ENCODE results near the gene SLC22A16.
"Not testable (repeated sequence)": the region's sequence is repeated elsewhere in the genome, so short reads cannot be mapped to it uniquely, and the experiment has no call there.

The SLC22A16 gene

DNA sequence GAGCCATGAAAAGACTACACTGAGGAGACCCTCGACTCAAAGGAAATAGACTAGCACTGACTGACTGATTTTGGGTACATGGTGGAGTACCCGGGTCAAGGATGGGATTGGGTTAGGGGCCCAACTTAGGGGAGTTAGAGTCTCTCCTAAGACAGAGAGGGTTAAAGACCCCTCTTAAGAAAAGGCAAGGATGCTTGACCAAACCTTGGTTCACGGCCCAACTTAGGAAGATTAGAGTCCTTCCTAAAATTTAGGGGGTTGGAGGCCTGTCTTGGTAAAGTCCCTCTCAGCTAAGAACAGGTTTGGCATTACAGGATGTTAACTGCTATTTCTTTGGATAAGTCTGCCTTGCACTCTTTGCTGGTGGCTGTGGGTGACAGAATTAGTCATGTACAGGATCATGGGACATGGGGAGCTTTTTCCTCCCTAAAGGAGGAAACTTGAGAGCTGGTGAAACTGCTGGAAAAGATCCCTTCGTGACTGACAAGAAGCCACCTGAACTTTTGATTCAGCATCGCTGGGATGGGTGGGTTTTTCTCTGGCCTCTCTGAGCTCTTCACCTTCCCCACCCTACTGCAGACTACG, 12.3 kb upstream of the SLC22A16 start:
- DNase-seq, result no peak

- DNase-seq, result not testable (repeated sequence)
Measured at GRCh38 chr6:110487968-110488381, 11.6 kb upstream of the SLC22A16 start.

- no peak for DNase-seq
Measured at GRCh38 chr6:110486756-110487155, 10.3 kb upstream of the SLC22A16 start.

GRCh38 chr6:110485491-110485890, 9.1 kb upstream of the SLC22A16 start:
- DNase-seq, result no peak

- no peak for DNase-seq
Measured at GRCh38 chr6:110484321-110484720, 7.9 kb upstream of the SLC22A16 start.

GRCh38 chr6:110482774-110483400, 6.5 kb upstream of the SLC22A16 start:
- DNase-seq, result no peak

- no peak for DNase-seq
Measured at GRCh38 chr6:110481081-110481480, 4.7 kb upstream of the SLC22A16 start.

- DNase-seq, result no peak
Measured at GRCh38 chr6:110475066-110475653, 1.3 kb downstream of the SLC22A16 start.

- DNase-seq, result no peak
Measured at GRCh38 chr6:110474500-110474899, 1.9 kb downstream of the SLC22A16 start.

GRCh38 chr6:110472739-110473138, 3.7 kb downstream of the SLC22A16 start:
- DNase-seq, result no peak

DNA sequence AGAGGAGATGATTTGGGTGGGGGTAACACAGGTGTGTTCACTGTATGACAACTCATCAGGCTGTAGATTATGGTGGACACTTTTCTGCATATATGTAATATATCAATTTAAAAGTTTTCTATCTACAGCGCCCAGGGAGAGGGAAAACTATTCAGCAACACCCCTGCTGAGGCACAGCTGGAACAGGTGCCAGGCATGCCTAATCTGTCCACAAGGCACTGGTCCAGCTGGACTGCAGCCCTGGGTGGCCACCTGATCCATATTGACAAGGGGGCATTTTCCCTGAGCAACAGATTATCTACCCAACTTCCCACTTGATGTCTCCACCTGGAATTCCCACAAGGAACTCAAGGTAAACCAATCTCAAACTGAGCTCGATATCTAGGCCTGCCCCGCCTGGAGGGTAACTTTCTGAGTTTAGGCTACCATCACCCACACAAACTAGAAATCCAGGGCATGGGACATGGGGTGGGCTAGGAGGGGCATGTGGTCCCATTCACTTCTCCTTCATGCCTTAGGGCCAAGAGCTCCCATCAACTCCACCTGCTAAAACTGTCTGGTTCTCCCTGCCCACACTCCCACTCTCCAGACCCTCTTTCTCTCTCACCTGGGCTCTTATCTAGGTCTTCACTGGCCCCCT, 4.6 kb downstream of the SLC22A16 start:
- DNase-seq, result no peak

- no peak for DNase-seq
Measured at GRCh38 chr6:110468731-110469130, 7.7 kb downstream of the SLC22A16 start.

DNA sequence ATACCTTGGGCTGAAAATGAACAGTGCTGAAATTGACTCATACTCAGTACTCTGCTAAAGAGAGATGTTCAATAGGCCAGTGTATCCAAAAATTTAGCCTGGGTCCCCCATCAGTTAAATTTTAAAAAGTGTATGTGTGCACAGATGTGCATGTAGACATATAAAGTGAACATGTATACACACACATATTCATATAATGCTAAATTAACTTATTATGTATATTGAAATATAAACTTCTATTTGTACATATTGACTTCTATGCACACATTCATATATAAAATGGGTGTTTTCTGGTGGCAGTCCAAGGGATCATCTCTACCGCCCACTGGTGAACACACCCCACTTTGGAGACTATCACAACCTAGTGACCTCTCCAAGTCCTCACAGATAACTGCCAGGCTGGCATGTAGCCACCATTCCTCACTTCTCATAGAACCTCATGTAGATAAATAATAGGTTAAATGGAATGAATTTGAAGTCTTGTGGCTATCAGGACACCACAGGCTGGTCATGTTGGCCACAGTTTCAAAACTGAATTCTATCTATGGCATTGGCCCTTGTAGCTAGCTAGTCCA, 8.8 kb downstream of the SLC22A16 start:
- no peak for DNase-seq

GRCh38 chr6:110462884-110463481, 13.4 kb downstream of the SLC22A16 start:
- no peak for DNase-seq

- no peak for DNase-seq
Measured at GRCh38 chr6:110461376-110461775, 15.0 kb downstream of the SLC22A16 start.

GRCh38 chr6:110459137-110459536, 17.3 kb downstream of the SLC22A16 start:
- no peak for DNase-seq

DNA sequence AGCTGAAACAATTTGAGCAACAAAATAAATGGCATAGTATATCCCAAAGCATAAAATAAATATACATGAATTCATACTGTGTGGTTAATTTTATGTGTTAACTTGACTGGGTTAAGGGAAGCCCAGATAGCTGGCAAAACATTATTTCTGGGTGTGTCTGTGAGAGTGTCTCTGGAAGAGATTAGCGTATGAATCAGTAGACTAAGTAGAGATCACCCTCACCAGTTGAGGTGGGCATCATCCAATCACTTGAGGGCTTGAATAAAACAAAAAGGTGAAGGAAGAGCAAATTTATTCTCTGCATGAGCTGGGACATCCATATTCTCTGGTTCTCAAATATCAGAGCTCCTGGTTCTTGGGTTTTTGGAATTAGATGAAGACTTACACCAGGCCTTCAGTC, 17.9 kb downstream of the SLC22A16 start:
- no peak for DNase-seq

DNA sequence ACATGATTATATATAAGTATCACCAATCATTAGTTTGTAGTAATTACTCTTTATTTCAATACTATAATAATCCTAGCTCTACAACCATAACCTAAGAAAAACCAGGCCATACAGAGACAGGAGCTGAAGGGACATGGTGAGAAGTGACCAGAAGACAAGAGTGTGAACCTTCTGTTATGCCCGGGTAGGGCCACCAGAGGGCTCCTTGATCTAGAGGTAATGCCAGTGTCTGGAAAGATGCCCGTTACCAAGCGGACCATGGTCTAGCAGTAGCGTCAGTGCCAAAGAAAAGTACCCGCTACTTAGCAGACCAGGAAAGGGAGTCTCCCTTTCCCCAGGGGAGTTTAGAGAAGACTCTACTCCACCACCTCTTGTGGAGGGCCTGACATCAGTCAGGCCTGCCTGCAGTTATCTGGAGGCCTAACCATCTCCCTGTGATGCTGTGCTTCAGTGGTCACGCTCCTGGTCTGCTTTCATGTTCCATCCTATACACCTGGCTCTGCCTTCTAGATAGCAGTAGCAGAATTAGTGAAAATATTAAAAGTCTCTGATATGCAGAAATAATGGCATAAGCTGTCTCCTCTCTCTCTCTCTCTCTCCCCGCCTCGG, 18.7 kb downstream of the SLC22A16 start:
- DNase-seq, result peak; percentile 35

- no peak for DNase-seq
Measured at GRCh38 chr6:110456694-110457093, 19.7 kb downstream of the SLC22A16 start.

DNA sequence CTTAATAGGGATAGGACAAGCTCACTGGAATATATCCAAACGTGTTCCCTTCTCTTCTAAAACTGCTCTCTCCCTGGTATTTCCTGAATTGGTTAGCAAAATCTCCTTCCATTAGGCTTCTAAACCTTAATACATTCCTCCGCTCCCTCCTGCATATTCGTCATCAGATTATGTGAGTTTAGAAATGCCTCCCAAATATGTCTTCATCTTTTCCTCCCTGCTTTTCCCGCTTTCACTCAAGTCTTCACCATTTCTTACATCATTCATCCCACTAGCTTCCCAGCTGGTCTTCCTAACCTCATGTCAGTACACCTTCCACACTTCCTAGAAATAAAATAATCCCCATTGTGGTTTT, 26.9 kb downstream of the SLC22A16 start:
- DNase-seq, result no peak

DNA sequence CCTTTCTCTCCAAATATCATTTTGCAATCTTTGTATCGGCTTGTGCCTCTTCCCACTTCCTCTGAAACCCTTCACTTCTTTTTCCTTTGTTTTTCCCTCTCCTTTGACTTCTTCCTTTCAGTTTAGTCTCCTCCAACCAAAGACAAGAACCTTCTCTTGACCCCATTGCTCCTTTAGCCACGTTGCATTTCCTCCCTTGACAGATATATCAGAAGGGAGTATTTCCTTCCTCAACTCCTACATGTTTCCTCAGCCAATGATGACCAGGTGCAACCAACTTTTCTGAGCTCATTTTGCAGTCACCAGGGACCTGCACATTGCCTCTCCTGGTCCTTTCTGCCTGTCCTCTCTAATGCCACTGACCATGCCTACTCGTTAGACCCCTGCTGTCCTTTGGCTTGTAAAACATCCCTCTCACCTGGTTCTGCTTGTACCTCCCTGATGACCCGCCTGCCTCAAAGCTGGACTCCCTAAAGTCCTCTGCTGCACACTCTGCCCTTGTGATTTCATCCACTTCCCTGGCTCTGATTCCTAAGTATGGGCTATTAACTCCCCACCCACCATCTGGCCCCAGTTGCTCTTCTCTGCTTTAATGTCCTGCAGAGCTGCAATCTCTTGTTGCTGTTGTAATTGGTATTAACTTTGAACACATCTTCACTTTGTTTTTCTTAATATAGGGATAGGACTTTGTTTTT, 27.4 kb downstream of the SLC22A16 start:
- no peak for DNase-seq

DNA sequence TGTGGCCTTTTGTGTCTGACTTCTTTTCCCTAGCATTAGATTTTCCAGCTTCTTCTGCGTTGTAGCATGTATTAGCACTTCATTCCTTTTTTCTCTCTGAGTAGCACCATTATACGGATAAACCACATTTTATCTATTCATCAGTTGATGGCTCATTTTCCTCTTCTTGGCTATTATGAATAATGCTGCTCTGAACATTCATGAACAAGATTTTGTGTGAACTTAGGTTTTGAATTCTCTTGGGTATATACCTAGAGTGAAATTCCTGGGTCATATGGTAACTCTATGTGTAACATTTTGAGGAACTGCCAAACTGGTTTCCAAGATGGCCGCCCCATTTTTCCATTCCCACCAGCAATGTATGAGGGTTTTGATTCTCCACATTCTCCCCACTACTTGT, 28.7 kb downstream of the SLC22A16 start:
- DNase-seq, result no peak

Data from fibroblast of skin of back (primary cell).